ENCODE measurements around the gene MMP25. TPM values are rescaled to one million over a fixed set of nuclear protein-coding genes. Genes with fewer than 3 reads are reported as not detected.
A peak's percentile ranks its signal among the peaks of the same experiment; 100 is the strongest.

The MMP25 gene
- total and polyA plus RNA-seq, 9 of the 15 experiments (the other 6 are each of a cell fraction or from before 2014, with no cell fraction given), result 0.03 to 0.04 TPM; not detected in 7

GRCh38 chr16:3028716-3029319, 17.5 kb upstream of the MMP25 start (continued):
- TF ChIP-seq GTF3C2 (IDR thresholded peaks at IDR 0.05; ENCODE audit: borderline replicate concordance, extremely low read depth, insufficient read length), result peak; percentile 25
- no peak for TF ChIP-seq FOXK2 (conservative IDR thresholded peaks at IDR 0.05 in 1 of 2, IDR thresholded peaks at IDR 0.05 in 1 of 2; ENCODE audit: low read depth in 2 of 2)
- TF ChIP-seq, protein P1, sequence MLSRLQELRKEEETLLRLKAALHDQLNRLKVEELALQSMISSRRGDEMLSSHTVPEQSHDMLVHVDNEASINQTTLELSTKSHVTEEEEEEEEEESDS (CRISPR knock-in tag; IDR thresholded peaks at IDR 0.05), result no peak
- TF ChIP-seq CREBBP (IDR thresholded peaks at IDR 0.05; ENCODE audit: low read depth, low read length), result no peak
- no peak for TF ChIP-seq ZNF316 (IDR thresholded peaks at IDR 0.05)
- TF ChIP-seq TRIM28 (IDR thresholded peaks at IDR 0.05), result no peak
- TF ChIP-seq STAG1 (CRISPR knock-in tag; IDR thresholded peaks at IDR 0.05; ENCODE audit: borderline replicate concordance), result 0 out of 2 replicates have a peak, but pooled peaks have one; percentile 9
- TF ChIP-seq ZBTB7A (IDR thresholded peaks at IDR 0.05; ENCODE audit: borderline replicate concordance, control insufficient read depth, low read depth, low read length), result 0 out of 2 replicates have a peak, but pooled peaks have one; percentile 7
- no peak for TF ChIP-seq C11orf30 (IDR thresholded peaks at IDR 0.05; ENCODE audit: low read depth)
- TF ChIP-seq ZNF133 (CRISPR knock-in tag; IDR thresholded peaks at IDR 0.05), result no peak
- TF ChIP-seq E2F6 (IDR thresholded peaks at IDR 0.05; ENCODE audit: borderline replicate concordance in 1 of 2, extremely low read depth in 1 of 2, insufficient read depth in 1 of 2, insufficient read length in 1 of 2, low read depth in 1 of 2, low read length in 1 of 2, poor library complexity in 1 of 2, severe bottlenecking in 1 of 2), result no peak
- no peak for TF ChIP-seq ARHGAP35 (IDR thresholded peaks at IDR 0.05; ENCODE audit: partially characterized antibody)
- no peak for TF ChIP-seq HOMEZ (CRISPR knock-in tag; IDR thresholded peaks at IDR 0.05)
- no peak for TF ChIP-seq KAT2B (IDR thresholded peaks at IDR 0.05; ENCODE audit: low read depth, low read length)
- no peak for TF ChIP-seq MAZ (CRISPR knock-in tag; conservative IDR thresholded peaks at IDR 0.05 in 1 of 2, IDR thresholded peaks at IDR 0.05 in 1 of 2)
- no peak for TF ChIP-seq ASH1L (IDR thresholded peaks at IDR 0.05; ENCODE audit: borderline replicate concordance, low read depth, partially characterized antibody)
- no peak for TF ChIP-seq ZNF445 (CRISPR knock-in tag; IDR thresholded peaks at IDR 0.05; ENCODE audit: low read depth)
- no peak for TF ChIP-seq ZNF764 (CRISPR knock-in tag; IDR thresholded peaks at IDR 0.05; ENCODE audit: low read depth)
- TF ChIP-seq HDAC3 (IDR thresholded peaks at IDR 0.05; ENCODE audit: borderline replicate concordance, partially characterized antibody), result no peak
- TF ChIP-seq ZNF584 (CRISPR knock-in tag; IDR thresholded peaks at IDR 0.05; ENCODE audit: low read depth), result no peak
- no peak for TF ChIP-seq NRF1 (conservative IDR thresholded peaks at IDR 0.05 in 1 of 2, IDR thresholded peaks at IDR 0.05 in 1 of 2)
- TF ChIP-seq GATAD2B (IDR thresholded peaks at IDR 0.05; ENCODE audit: borderline replicate concordance), result no peak

Data from K562 (cell line).